A673 (cell line): Measurements from ENCODE around the gene CDK13. TPM values are rescaled to one million over a fixed set of nuclear protein-coding genes. Genes with fewer than 3 reads are reported as not detected.
A peak's percentile ranks its signal among the peaks of the same experiment; 100 is the strongest.

Experiments
- BruUV-seq: library from RNA; stranded (reverse); fragments of 400-500 nt; replicated peaks from 2 replicates; lab custom pipeline; 2021; lab: Mats Ljungman, UMichigan
- CTCF ChIA-PET: fragments of 300-600 bp; sonication (Branson Sonifier 250); formaldehyde crosslinking; loops from one replicate; lab custom pipeline; 2022; ENCODE audit warnings: antibody characterized with exemption; lab: Charles Lee
- POLR2A ChIA-PET: fragments of 300-600 bp; sonication (Branson Sonifier 250); formaldehyde crosslinking; loops from one replicate; lab custom pipeline; 2022; ENCODE audit warnings: antibody characterized with exemption; ENCODE audit not compliant: low non-redundant PET; lab: Charles Lee
- DNase-seq: peaks from one replicate; pipeline ENCODE4 v3.0.0-alpha.2; 2015; ENCODE audit warnings: low spot score
- H3K27ac ChIP-seq: fragments of 200-600 bp; sonication (generic); 2 replicates; pipeline ENCODE4 v1.5.1; 2016; ENCODE audit warnings: mixed run types, low read depth, mild to moderate bottlenecking, mixed read lengths, antibody characterized with exemption, low read length; ENCODE audit not compliant: poor library complexity, severe bottlenecking
- H3K27me3 ChIP-seq: fragments of 200-600 bp; sonication (generic); replicated peaks from 2 replicates; pipeline ENCODE4 v1.6.1; 2017; ENCODE audit warnings: mixed run types, low read depth, mild to moderate bottlenecking, mixed read lengths, antibody characterized with exemption, low read length; ENCODE audit not compliant: insufficient read depth, poor library complexity
- H3K36me3 ChIP-seq: fragments of 200-600 bp; sonication (generic); 2 replicates; pipeline ENCODE4 v1.6.1; 2016; ENCODE audit warnings: mixed run types, mild to moderate bottlenecking, mixed read lengths, antibody characterized with exemption, low read length; ENCODE audit not compliant: insufficient read depth, poor library complexity, severe bottlenecking
- H3K4me1 ChIP-seq: fragments of 200-600 bp; sonication (generic); 2 replicates; pipeline ENCODE4 v1.6.1; 2017; ENCODE audit warnings: mixed run types, mild to moderate bottlenecking, mixed read lengths, antibody characterized with exemption, low read length; ENCODE audit not compliant: insufficient read depth, poor library complexity, severe bottlenecking
- H3K4me3 ChIP-seq: fragments of 200-600 bp; sonication (generic); 2 replicates; pipeline ENCODE4 v1.5.1; 2016; ENCODE audit warnings: low read depth, mixed run types, mild to moderate bottlenecking, mixed read lengths, low read length; ENCODE audit not compliant: poor library complexity, severe bottlenecking
- H3K9me3 ChIP-seq: fragments of 200-600 bp; sonication (generic); 2 replicates; pipeline ENCODE4 v1.6.1; 2016; ENCODE audit warnings: mixed run types, low read depth, mild to moderate bottlenecking, mixed read lengths, antibody characterized with exemption, low read length; ENCODE audit not compliant: poor library complexity, severe bottlenecking
- EZH2 ChIP-seq: fragments of 200-600 bp; sonication (generic); IDR thresholded peaks from 2 replicates; pipeline ENCODE4 v1.6.1; 2017; ENCODE audit warnings: borderline replicate concordance, low read depth, mild to moderate bottlenecking, mixed read lengths, antibody characterized with exemption, low read length; ENCODE audit not compliant: poor library complexity, severe bottlenecking
- intact Hi-C: fragments of 100-400 bp; cut with micrococcal nuclease; formaldehyde crosslinking; loops from one replicate; pipeline ENCODE4 v1.10.0; 2022; ENCODE audit not compliant: unreplicated experiment
- total RNA-seq: library from RNA; stranded (reverse); gene quantifications from 2 replicates; pipeline ENCODE4 v1.2.3, GENCODE V29; 2021
- TF ChIP-seq, protein P1 (sequence below): fragments of 300-800, 200-600 bp; sonication (generic); conservative IDR thresholded peaks from 2 replicates; pipeline ENCODE4 v1.5.1; 2017; ENCODE audit warnings: low read depth, mild to moderate bottlenecking, antibody characterized with exemption, low read length, moderate library complexity, mixed read lengths

CDK13 gene
- total RNA-seq, 1 experiment from 2014 or later: 56.6 TPM

DNA sequence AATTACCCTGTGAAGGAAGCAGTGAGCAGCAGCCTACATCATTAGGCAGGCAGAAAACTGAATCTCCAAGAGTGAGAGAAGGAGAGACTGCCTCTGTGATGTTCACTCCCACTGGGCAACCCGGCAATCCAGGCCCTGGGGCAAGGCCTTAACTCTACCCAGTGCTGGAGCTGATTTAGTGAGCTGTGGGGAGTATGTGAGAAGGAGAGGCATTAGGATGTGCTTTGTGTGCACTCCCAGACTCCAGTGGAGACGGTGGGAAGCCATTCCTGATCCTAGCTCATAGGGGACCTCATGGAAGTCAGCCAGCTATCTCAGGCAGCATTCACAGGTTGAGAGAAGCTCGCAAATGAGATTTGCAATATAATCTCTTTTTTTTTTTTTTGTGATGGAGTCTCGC lies 41.1 kb upstream of the CDK13 start:
- no peak overlapping the region for H3K27ac ChIP-seq
- intact Hi-C loops: no loop called here
- H3K4me3 ChIP-seq: no peak overlapping the region
- ChIA-PET CTCF (no interaction called here), POLR2A (no interaction called here)
- no TSS peak for BruUV-seq
- H3K4me1 ChIP-seq: peaks cover 7% of the 10 kb centered on the region
- no peak for DNase-seq
- TF ChIP-seq, protein P1, sequence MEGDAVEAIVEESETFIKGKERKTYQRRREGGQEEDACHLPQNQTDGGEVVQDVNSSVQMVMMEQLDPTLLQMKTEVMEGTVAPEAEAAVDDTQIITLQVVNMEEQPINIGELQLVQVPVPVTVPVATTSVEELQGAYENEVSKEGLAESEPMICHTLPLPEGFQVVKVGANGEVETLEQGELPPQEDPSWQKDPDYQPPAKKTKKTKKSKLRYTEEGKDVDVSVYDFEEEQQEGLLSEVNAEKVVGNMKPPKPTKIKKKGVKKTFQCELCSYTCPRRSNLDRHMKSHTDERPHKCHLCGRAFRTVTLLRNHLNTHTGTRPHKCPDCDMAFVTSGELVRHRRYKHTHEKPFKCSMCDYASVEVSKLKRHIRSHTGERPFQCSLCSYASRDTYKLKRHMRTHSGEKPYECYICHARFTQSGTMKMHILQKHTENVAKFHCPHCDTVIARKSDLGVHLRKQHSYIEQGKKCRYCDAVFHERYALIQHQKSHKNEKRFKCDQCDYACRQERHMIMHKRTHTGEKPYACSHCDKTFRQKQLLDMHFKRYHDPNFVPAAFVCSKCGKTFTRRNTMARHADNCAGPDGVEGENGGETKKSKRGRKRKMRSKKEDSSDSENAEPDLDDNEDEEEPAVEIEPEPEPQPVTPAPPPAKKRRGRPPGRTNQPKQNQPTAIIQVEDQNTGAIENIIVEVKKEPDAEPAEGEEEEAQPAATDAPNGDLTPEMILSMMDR: no peak
- TF ChIP-seq EZH2: no peak
- H3K36me3 ChIP-seq: no peaks in the 10 kb centered on the region
- no peaks in the 10 kb centered on the region for H3K9me3 ChIP-seq
- H3K27me3 ChIP-seq: no peaks in the 10 kb centered on the region

DNA sequence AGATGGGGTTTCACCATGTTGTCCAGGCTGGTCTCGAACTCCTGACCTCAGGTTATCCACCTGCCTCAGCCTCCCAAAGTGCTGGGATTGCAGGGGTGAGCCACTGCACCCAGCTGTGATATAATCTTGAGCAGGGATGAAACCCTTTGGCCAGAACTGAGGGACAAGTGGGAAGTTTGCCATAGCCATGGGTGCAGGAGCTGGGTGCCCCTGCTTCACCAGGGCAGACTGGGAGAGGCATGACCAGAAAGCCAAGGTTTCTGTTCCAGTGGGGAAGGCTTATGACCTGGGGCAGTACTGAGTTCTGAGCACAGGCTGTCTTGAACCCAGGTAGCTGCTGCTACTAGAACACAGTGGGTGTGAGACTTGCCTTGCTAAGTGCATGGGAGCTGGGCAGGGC lies 40.5 kb upstream of the CDK13 start:
- CTCF ChIA-PET: no interaction called here
- H3K4me1 ChIP-seq: peaks cover 7% of the 10 kb centered on the region
- H3K4me3 ChIP-seq: no peak overlapping the region
- no peaks in the 10 kb centered on the region for H3K27me3 ChIP-seq
- no peaks in the 10 kb centered on the region for H3K9me3 ChIP-seq
- H3K36me3 ChIP-seq: no peaks in the 10 kb centered on the region
- no peak overlapping the region for H3K27ac ChIP-seq
- POLR2A ChIA-PET: no interaction called here
- intact Hi-C loops: no loop called here
- BruUV-seq: no TSS peak
- TF ChIP-seq, protein P1: no peak
- TF ChIP-seq EZH2: no peak
- no peak for DNase-seq

DNA sequence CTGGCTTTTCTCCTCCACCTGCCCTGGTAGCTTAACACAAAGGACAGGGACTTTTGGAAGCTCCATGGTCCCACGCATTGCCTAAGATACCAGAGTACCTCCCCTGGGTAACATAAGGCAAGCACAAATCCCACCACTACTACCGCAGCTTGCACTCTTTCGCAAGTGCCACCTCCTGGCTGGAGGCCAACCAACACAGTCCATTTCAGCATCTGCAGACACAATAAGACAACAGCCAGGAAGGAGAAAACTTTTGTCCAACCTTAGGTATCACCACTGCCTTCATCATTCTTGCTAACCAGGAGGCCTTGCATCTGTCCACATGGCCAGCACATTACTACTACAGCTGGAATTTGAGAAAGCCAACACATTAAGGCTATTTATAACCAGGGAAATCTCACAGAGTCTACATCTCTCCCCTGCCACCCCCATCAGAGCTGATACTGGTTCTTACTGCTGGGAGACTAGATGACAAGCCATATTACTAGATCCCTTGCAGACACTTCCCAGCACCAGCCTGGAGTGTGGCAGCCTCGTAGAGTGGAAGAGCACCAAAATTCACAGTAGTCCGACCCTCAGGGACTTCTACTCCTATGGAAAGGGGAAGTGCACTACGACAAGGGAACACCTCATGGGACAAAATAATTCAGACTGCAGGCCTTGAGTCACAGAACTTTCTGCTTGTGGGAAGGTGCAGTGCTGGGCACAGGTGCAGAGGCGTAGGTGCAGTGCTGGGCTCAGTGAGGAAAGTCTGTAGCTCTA lies 39.8 kb upstream of the CDK13 start:
- H3K27ac ChIP-seq: no peak overlapping the region
- DNase-seq: peak; percentile 63
- POLR2A ChIA-PET: no interaction called here
- H3K27me3 ChIP-seq: no peaks in the 10 kb centered on the region
- no peaks in the 10 kb centered on the region for H3K9me3 ChIP-seq
- H3K4me1 ChIP-seq: peaks cover 7% of the 10 kb centered on the region
- no peak overlapping the region for H3K4me3 ChIP-seq
- CTCF ChIA-PET: no interaction called here
- no peaks in the 10 kb centered on the region for H3K36me3 ChIP-seq
- no TSS peak for BruUV-seq
- TF ChIP-seq, protein P1: no peak
- no peak for TF ChIP-seq EZH2
- intact Hi-C loops: no loop called here
